Ectodermal cell (in vitro differentiated cells): Measurements from ENCODE around the gene ZNF501.

Experiments used
- H3K27ac ChIP-seq: 2 replicates; pipeline ENCODE4 v1.7.0; 2013; ENCODE audit warnings: mild to moderate bottlenecking, low read depth, low read length; ENCODE audit not compliant: insufficient read depth, poor library complexity, severe bottlenecking
- H3K27me3 ChIP-seq: 2 replicates; pipeline ENCODE4 v1.7.0; 2013; ENCODE audit warnings: mild to moderate bottlenecking, low read length; ENCODE audit not compliant: insufficient read depth, control insufficient read depth, poor library complexity, severe bottlenecking
- H3K36me3 ChIP-seq: one replicate; pipeline ENCODE4 v1.7.0; 2013; ENCODE audit warnings: low read length; ENCODE audit not compliant: control insufficient read depth, insufficient read depth
- H3K4me1 ChIP-seq: one replicate; pipeline ENCODE4 v1.7.0; 2013; ENCODE audit warnings: low read length; ENCODE audit not compliant: control insufficient read depth, insufficient read depth
- H3K4me3 ChIP-seq: 2 replicates; pipeline ENCODE4 v1.7.0; 2013; ENCODE audit warnings: low read depth, low read length, control low read depth; ENCODE audit not compliant: insufficient read depth
- H3K9me3 ChIP-seq: 2 replicates; pipeline ENCODE4 v1.7.0; 2013; ENCODE audit warnings: mild to moderate bottlenecking, low read length, moderate library complexity; ENCODE audit not compliant: control insufficient read depth
- WGBS, 2 experiments: methylation state at CpG; one replicate each; pipeline ENCODE4 v1.1.7; 2013; ENCODE audit warnings: missing lambda C conversion rate in 2 of 2; 5-methylcytosine and 5-hydroxymethylcytosine counted together

ZNF501 gene

DNA sequence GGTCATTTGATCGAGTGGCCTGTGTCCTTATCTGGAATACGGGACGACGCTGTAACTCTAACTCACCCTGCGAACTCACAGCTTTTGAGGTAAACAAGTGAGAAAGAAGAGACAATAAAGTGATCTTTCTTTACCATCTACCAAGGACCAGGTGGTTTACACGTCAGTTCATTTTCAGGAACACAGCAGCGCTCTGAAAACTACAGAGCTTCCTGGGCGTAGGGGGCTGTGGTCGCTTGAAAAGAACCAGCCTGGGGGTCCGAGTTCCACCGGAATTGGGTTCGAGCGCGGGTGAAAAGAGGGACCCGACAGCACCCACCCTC is 31.6 kb downstream of the ZNF501 start:
- H3K27me3 ChIP-seq = no peaks in the 10 kb centered on the region
- no peaks in the 10 kb centered on the region for H3K4me1 ChIP-seq
- H3K36me3 ChIP-seq = peaks cover 25% of the 10 kb centered on the region
- peak overlapping the region; percentile 56 for H3K4me3 ChIP-seq
- 3 to 6% methylated on average over 15 of the region's 15 CpGs for WGBS, 2 experiments
- no peak overlapping the region for H3K27ac ChIP-seq
- peaks cover 3% of the 10 kb centered on the region for H3K9me3 ChIP-seq

DNA sequence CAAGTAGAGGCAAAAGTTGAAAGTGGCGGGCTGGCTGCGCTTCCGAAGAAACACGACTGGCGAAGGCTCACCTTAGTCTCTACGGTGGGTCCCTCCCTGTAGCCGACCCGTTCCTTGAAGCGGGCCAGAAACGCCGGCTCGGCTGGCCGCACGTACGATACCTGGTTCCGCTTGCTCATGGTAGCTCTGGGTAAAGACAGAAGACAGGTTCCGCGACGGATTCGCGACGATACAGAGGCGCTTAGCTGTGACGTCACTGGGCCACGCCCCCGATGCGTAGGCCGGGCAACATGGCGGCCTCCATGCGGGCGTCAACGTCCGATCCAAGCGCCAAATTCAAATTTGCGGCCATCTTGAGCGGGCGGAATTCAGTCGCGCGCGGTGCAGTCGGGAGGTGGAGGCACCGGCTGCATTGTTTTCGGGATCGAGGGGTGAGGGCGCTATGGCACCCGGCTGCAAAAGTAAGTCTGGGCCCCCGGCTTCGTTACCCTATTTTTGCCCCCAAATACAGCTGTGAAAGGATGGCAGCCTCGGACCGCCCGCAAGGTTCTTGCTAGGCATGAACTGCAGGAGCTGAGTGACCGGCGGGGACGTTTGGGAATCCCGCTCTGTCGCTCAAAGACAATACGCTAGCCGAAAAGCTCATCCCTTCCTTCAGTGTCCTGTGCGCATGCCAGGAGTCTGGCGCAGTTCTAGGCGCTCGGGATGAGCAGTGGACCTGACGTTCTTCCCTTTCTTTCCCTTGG is 32.2 kb downstream of the ZNF501 start, which contains the start of the genes KIAA1143 and KIF15:
KIAA1143 (minus strand) TSS at position 196 of the 746 bp plus-strand sequence; CDS start at position 179, 17 bp downstream.
KIF15 (plus strand) TSS at position 371 of the 746 bp plus-strand sequence; CDS start at position 443, 72 bp downstream.
- no peaks in the 10 kb centered on the region for H3K27me3 ChIP-seq
- peak within 1 kb of the TSS; percentile 91 for H3K27ac ChIP-seq
- H3K4me3 ChIP-seq = peak within 1 kb of the TSS; percentile 56
- H3K9me3 ChIP-seq = peaks cover 3% of the 10 kb centered on the region
- H3K36me3 ChIP-seq = peaks cover 30% of the 10 kb centered on the region
- H3K4me1 ChIP-seq = no peaks in the 10 kb centered on the region
- WGBS, 2 experiments = 1% methylated on average over 64 of the region's 64 CpGs

DNA sequence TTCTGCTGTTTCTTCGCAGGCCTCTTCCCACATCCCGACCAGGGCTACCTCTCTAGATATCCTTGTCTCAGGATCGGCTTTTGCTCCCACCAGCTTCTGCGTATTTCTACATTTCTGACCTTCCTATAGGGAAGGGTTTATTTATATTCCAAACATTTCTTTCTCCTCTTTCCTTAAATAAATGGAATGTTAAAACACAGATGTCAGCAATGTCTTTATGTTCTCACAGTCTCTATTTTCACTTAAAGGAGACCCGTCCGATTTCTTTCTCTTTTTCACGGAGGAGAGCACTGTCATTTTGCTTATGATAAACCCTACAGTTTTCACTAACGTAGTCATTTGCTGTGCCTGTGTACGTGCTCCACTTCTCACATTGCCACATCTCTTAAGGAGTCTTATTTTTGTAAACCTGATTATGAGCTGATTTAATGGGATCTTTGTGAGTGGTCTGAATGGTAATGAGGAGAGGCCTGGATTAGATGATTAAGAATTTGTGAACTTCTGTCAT is 32.8 kb downstream of the ZNF501 start:
- H3K4me1 ChIP-seq = no peaks in the 10 kb centered on the region
- peak overlapping the region; percentile 56 for H3K4me3 ChIP-seq
- H3K27ac ChIP-seq = peak overlapping the region; percentile 91
- H3K36me3 ChIP-seq = peaks cover 31% of the 10 kb centered on the region
- no peaks in the 10 kb centered on the region for H3K27me3 ChIP-seq
- H3K9me3 ChIP-seq = peaks cover 3% of the 10 kb centered on the region
- WGBS, 2 experiments = 0 to 2% methylated on average over 8 to 9 of the region's 9 CpGs

DNA sequence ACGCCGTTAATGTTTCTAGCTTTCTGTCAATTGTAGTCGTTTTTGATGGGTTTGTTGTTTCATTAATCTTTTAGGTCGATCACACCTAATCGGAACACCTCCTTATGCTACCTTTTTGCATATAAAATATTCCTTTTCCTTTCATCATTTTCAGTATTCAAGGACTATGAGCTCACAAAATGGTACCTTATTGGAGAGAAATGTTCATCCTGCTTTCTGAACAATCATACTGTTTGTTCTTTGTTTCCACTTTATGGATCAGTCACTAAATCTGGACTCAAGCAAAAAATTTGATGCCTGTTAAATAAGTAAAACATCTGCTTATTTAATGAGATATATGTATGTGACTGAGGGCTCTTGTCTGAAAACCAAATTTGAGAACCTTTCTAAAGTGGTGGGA is 33.3 kb downstream of the ZNF501 start:
- peaks cover 28% of the 10 kb centered on the region for H3K36me3 ChIP-seq
- WGBS, 2 experiments = 33 to 44% methylated on average over 3 to 5 of the region's 5 CpGs
- no peaks in the 10 kb centered on the region for H3K27me3 ChIP-seq
- no peak overlapping the region for H3K27ac ChIP-seq
- peak overlapping the region; percentile 56 for H3K4me3 ChIP-seq
- peaks cover 3% of the 10 kb centered on the region for H3K9me3 ChIP-seq
- no peaks in the 10 kb centered on the region for H3K4me1 ChIP-seq

DNA sequence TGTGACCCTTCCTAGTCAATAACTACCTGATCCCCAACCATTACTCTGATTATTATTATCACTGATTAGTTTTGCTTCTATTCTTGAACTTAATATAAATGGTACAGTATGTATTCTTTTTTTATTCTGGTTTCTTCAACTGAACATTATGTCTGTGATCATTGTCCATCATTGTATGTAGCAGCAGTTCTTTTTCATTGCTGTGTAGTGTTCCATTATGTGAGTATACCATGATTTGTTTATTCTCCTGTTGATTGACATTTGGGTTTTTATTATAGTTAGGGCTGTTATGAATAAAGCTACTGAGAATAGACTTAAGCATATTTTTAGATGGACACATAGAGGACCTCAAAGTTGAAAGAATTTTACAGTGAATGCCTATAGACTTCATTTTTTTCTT is 34.8 kb downstream of the ZNF501 start:
- H3K27ac ChIP-seq = no peak overlapping the region
- no peaks in the 10 kb centered on the region for H3K27me3 ChIP-seq
- H3K36me3 ChIP-seq = peaks cover 29% of the 10 kb centered on the region
- no peaks in the 10 kb centered on the region for H3K4me1 ChIP-seq
- peaks cover 1% of the 10 kb centered on the region for H3K9me3 ChIP-seq
- no peak overlapping the region for H3K4me3 ChIP-seq

DNA sequence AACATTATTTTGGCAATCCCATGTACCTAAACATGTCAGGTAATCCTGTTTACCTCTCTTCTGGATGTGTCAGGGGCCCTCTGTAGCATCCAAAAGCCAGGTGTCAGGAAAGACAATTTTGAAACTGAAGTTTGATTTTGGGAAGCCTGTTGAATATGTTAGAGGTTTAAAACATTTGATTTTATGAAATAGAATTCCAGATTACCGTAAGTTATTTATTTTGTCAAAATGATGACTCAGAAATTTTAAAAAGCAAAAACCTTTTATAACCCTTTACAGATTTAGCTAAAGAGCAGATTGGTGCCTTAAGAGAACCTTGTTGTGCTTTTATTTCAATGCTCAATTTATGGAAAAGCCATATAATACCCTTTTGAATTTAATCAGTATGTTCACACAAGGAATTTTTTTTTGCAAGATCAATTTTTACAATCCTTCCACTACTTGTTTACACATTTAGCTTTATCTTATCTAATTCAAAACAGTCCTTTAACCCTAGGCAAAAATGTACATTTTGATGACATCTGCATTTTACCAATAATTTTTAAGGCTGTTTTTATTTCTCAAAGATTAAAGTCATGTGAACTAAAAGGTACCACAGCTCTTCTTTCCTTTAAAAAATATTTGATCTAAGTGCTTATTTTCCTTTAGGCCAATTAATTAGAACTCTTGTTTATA is 42.1 kb downstream of the ZNF501 start:
- H3K36me3 ChIP-seq = peaks cover 44% of the 10 kb centered on the region
- no CpG with 5 or more reads among the region's 1 CpG for WGBS, 2 experiments

DNA sequence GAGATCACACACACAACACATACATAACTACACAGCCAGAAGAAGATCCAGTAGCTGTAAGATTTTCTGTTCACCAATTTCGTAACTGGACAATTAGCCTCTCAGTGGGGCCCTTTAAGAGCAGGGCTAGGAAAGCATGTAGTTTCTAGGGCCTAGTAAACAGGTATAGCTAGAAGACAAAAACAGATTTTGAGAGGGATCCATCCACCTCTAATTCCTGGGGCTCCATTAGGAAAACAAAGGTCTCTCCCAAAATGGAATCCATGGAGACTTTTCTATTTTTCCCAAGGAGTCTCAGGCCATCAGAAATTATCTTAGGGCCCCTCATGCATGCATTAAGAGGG is 42.6 kb downstream of the ZNF501 start:
- Histone ChIP-seq H3K27ac (no peak overlapping the region), H3K27me3 (no peaks in the 10 kb centered on the region), H3K9me3 (peaks cover 12% of the 10 kb centered on the region), H3K4me1 (no peaks in the 10 kb centered on the region), H3K4me3 (no peak overlapping the region), H3K36me3 (peaks cover 48% of the 10 kb centered on the region)
- 95 to 97% methylated on average over 1 of the region's 1 CpG for WGBS, 2 experiments

More for the DNA sequence above, 42.1 kb downstream of the ZNF501 start:
- no peaks in the 10 kb centered on the region for H3K4me1 ChIP-seq
- peaks cover 12% of the 10 kb centered on the region for H3K9me3 ChIP-seq
- no peak overlapping the region for H3K27ac ChIP-seq
- H3K27me3 ChIP-seq = no peaks in the 10 kb centered on the region
- no peak overlapping the region for H3K4me3 ChIP-seq

DNA sequence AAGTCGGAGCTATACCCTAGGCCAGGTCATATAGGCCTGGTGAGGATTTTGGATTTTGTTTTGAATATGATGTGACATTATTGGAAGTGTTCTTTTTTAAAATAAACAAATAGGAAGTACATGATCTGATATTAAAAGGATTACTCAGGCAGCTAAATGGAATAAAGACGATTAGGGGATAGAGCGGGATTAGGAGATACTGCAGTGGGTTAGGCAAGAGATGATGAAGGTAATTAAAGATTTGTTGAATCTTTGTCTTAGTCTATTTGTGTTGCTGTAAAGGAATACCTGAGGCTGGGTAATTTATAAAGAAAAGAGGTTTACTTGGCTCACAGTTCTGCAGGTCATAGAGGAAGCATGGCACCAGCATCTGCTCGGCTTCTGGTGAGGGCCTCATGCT is 53.5 kb downstream of the ZNF501 start:
- H3K36me3 ChIP-seq = peaks cover 31% of the 10 kb centered on the region
- no peak overlapping the region for H3K27ac ChIP-seq
- no peaks in the 10 kb centered on the region for H3K9me3 ChIP-seq
- H3K27me3 ChIP-seq = no peaks in the 10 kb centered on the region
- 92 to 96% methylated on average over 4 of the region's 4 CpGs for WGBS, 2 experiments
- no peaks in the 10 kb centered on the region for H3K4me1 ChIP-seq
- no peak overlapping the region for H3K4me3 ChIP-seq
